Measurements from ENCODE around the gene CCDC88C.

DNA sequence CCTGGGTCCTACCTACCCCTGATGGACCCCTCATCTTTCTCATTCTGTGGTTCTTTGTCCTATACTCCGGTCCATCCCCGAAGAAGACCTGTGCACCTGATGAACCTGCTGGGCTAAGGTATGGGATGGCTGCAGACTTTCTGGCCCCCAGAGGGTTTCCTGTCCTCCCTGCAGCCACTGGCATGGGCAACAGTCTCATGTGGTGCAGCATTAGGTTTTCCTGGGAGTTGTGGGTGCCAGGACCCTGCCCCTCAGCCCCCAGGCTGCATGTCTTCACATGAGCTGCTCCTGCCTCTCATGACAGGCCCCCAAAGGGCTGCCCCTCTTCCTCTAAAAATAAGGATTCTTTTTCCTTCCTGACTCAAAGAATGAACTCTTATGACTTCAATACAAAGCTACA is 100.9 kb downstream of the CCDC88C start:
- no peak for TF ChIP-seq CTCF (conservative IDR thresholded peaks at IDR 0.05; ENCODE audit: low read depth in 2 of 2)
- TF ChIP-seq JUNB (IDR thresholded peaks at IDR 0.05; ENCODE audit: unreplicated experiment): no peak
- TF ChIP-seq POLR2AphosphoS5 (IDR thresholded peaks at IDR 0.05; ENCODE audit: low read depth): no peak
- TF ChIP-seq EZH2 (IDR thresholded peaks at IDR 0.05; ENCODE audit: low read depth, unreplicated experiment): no peak
- TF ChIP-seq EZH2phosphoT487 (IDR thresholded peaks at IDR 0.05; ENCODE audit: unreplicated experiment): no peak
- TF ChIP-seq, protein P1, sequence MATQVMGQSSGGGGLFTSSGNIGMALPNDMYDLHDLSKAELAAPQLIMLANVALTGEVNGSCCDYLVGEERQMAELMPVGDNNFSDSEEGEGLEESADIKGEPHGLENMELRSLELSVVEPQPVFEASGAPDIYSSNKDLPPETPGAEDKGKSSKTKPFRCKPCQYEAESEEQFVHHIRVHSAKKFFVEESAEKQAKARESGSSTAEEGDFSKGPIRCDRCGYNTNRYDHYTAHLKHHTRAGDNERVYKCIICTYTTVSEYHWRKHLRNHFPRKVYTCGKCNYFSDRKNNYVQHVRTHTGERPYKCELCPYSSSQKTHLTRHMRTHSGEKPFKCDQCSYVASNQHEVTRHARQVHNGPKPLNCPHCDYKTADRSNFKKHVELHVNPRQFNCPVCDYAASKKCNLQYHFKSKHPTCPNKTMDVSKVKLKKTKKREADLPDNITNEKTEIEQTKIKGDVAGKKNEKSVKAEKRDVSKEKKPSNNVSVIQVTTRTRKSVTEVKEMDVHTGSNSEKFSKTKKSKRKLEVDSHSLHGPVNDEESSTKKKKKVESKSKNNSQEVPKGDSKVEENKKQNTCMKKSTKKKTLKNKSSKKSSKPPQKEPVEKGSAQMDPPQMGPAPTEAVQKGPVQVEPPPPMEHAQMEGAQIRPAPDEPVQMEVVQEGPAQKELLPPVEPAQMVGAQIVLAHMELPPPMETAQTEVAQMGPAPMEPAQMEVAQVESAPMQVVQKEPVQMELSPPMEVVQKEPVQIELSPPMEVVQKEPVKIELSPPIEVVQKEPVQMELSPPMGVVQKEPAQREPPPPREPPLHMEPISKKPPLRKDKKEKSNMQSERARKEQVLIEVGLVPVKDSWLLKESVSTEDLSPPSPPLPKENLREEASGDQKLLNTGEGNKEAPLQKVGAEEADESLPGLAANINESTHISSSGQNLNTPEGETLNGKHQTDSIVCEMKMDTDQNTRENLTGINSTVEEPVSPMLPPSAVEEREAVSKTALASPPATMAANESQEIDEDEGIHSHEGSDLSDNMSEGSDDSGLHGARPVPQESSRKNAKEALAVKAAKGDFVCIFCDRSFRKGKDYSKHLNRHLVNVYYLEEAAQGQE (IDR thresholded peaks at IDR 0.05; ENCODE audit: unreplicated experiment): no peak
- TF ChIP-seq STAT1 (IDR thresholded peaks at IDR 0.05; ENCODE audit: unreplicated experiment): no peak
- TF ChIP-seq, protein P2, sequence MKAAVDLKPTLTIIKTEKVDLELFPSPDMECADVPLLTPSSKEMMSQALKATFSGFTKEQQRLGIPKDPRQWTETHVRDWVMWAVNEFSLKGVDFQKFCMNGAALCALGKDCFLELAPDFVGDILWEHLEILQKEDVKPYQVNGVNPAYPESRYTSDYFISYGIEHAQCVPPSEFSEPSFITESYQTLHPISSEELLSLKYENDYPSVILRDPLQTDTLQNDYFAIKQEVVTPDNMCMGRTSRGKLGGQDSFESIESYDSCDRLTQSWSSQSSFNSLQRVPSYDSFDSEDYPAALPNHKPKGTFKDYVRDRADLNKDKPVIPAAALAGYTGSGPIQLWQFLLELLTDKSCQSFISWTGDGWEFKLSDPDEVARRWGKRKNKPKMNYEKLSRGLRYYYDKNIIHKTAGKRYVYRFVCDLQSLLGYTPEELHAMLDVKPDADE (IDR thresholded peaks at IDR 0.05): no peak
- TF ChIP-seq CREB1 (CRISPR knock-in tag; IDR thresholded peaks at IDR 0.05; ENCODE audit: low read depth): no peak
